Regular cardiac myocyte (primary cell): ENCODE data around the gene LYRM7. TPM values are rescaled to one million over a fixed set of nuclear protein-coding genes. Genes with fewer than 3 reads are reported as not detected.

ENCODE experiments used
- total RNA-seq: library from RNA; depleted of rRNA; stranded (reverse); fragments of >200 nt; gene quantifications from 2 replicates; pipeline ENCODE4 v1.2.3, GENCODE V29; 2014

Gene LYRM7
- total RNA-seq = 8.8 and 11.3 TPM in 2 replicates

DNA sequence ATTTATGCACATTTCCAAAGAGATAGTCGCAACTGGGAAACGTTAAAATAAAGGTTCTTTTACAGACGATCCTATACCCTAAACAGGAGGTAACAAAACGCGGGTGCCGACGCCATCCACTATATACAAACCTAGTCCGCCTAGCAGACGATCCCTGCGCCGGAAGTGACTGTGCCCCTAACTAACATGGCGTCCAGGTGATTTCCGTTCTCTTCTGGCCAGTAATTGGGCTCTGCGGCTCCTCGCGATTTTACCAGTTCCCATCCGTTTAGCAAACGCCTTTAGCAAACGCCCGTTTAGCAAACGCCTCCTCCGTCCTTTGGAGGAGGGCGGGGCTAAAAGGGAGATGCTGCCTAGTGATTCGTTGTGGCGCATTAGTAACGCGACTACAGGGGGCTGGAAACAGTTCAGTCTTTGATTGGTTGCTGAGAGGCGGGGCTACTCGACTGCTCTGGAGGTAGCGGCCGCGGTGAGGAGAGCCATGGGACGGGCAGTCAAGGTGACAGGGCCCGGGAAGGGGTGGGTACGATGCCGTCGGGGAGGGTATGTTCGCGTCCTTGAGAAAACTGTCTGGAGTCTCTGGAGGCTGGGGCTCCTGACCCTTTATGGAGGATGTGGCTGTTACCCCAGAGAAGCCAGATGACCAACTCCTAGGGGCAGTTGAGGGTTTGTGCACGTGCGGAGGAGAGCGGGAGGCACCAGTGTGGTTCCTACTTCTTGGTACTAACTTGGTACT lies at the start of gene LYRM7:
Gene LYRM7, plus strand, starts transcription at position 405 of the 736 bp plus-strand sequence. Its CDS starts 77 bp downstream, at position 482.

DNA sequence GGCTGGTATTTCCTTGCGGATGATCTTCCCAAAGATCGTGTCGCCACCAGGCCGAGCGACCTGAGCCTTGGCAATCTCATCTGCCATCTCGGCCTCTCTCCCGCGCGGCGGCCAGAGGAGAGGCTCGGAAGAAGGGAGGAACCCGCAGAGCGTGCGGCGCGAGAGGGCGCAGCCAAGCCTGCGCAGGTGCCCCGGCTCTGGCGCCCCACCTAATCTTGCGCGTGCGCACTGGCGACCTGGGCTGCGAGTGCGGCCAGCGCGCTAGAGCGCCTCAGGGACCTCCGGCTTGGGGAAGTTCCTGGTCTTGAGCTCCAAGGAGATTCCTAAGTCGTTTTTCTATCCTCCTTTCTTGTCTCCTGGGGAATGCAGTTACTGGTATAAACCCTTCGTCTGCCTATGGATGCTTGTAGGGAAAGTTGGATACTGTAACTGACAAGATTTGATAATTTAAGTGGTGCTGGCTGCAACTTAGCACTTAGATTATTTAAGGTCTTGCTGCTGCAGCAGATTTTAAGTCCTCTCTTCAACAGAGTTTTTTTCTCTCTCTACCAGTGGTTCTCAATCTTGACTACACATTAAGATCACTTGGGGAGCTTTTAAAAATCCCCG lies 5.5 kb upstream of the LYRM7 start, which contains the start of gene HINT1:
Gene HINT1, minus strand, starts transcription at position 138 of the 609 bp plus-strand sequence. Its CDS starts 51 bp downstream, at position 87.

Other genes with a start within 250 kb of the LYRM7 start
- 127 and 157 TPM in 2 replicates for gene HINT1, start 5.7 kb upstream of the LYRM7 start, total RNA-seq
- gene CDC42SE2, start 93.1 kb downstream of the LYRM7 start, total RNA-seq = 27.3 and 34.1 TPM in 2 replicates